Ovary (tissue), 9 donors: ENCODE results near the gene ZRANB1. TPM values are rescaled to one million over a fixed set of nuclear protein-coding genes. Genes with fewer than 3 reads are reported as not detected.
A peak's percentile ranks its signal among the peaks of the same experiment; 100 is the strongest.

ENCODE experiments used
- DNase-seq, 5 donors: peaks; one replicate each; pipeline ENCODE4 v3.0.0-alpha.2; 2019 to 2020
- H3K27ac ChIP-seq, 2 donors: fragments of 200-600 bp; one replicate each; pipeline versions ENCODE4 v1.5.1 to v1.8.0; 2019 to 2022
- H3K27me3 ChIP-seq: fragments of 200-600 bp; one replicate; pipeline ENCODE4 v1.8.0; 2022
- H3K36me3 ChIP-seq: fragments of 200-600 bp; sonication (generic); one replicate; pipeline ENCODE4 v1.5.1; 2019
- H3K4me1 ChIP-seq: one replicate; pipeline ENCODE4 v1.8.1; 2013; ENCODE audit warnings: mild to moderate bottlenecking, moderate library complexity; ENCODE audit not compliant: insufficient read depth
- H3K4me3 ChIP-seq: fragments of 200-600 bp; sonication (generic); one replicate; pipeline ENCODE4 v1.5.1; 2017
- H3K9me3 ChIP-seq, 2 donors: fragments of 200-600 bp in 1 of 2; sonication (generic) in 1 of 2; one replicate each; pipeline versions ENCODE4 v1.5.1 to v1.8.1; 2013 to 2019; ENCODE audit warnings: mild to moderate bottlenecking in 1 of 2, moderate library complexity in 1 of 2
- CTCF ChIP-seq, 3 donors: fragments of 450-650 bp in 2 of 3; fragments of 200-600 bp in 1 of 3; IDR thresholded peaks; one replicate each; pipeline versions ENCODE4 v1.5.1 to v1.8.0; 2016 to 2022; ENCODE audit warnings: antibody characterized with exemption in 3 of 3, mild to moderate bottlenecking in 1 of 3
- EP300 ChIP-seq: sonication (generic); formaldehyde crosslinking; IDR thresholded peaks from one replicate; pipeline ENCODE4 v1.6.1; 2017; ENCODE audit warnings: antibody characterized with exemption
- POLR2A ChIP-seq: fragments of 450-650 bp; IDR thresholded peaks from one replicate; pipeline ENCODE4 v1.6.1; 2017; ENCODE audit warnings: antibody characterized with exemption, mild to moderate bottlenecking, moderate library complexity
- WGBS, 3 donors: extraction: QIAGEN DNeasy Blood & Tissue Kit in 1 of 3; methylation state at CpG; one replicate each; pipeline versions ENCODE4 v1.1.5 to v1.1.7; 2013 to 2017; 5-methylcytosine and 5-hydroxymethylcytosine counted together
- intact Hi-C, 4 donors: fragments of 100-400 bp; cut with DNase I; formaldehyde crosslinking; loops; one replicate each; pipeline versions ENCODE4 v1.11.0 to v1.15.1; 2022 to 2023
- polyA plus RNA-seq, 2 donors: library from polyadenylated mRNA; stranded (reverse); fragments of 200-250 nt in 1 of 2; fragments of 350-450 nt in 1 of 2; fragmentation: Illumina TruSeq in 1 of 2; extraction: RNeasy Lipid Tissue Mini Kit (QIAGEN cat#74804) in 1 of 2; gene quantifications; one replicate each; pipeline ENCODE4 v1.2.3, GENCODE V29; 2013 to 2014
- total RNA-seq, 7 donors: library from RNA; depleted of rRNA in 2 of 7; stranded (reverse); fragments of >200 nt in 2 of 7; fragmentation: NEBNext Ultra II Directional in 3 of 7; extraction: Animal tissue kit (Norgen Biotek cat#: 25700) in 3 of 7; gene quantifications; one replicate each; pipeline versions ENCODE4 v1.1.0 to v1.2.4, GENCODE V29; 2016 to 2023
- donor health status: DM: no; HTN: no; CAD: no; lungs with moderate emphysema.
- donor health status: DM: no; HTN: no; CAD: no.
- donor health status: Bipolar disorder and iron deficiency.
- donor health status: DM: yes; HTN: yes; CAD: no.
- donor health status: DM: no; HTN: no; CAD: no.
- donor health status: DM: yes; HTN: yes; CAD: no.

The ZRANB1 gene
- total and polyA plus RNA-seq, 9 donors = 18.9 to 39.6 (median 27.5) TPM

GRCh38 chr10:124992462-124993344, 50.8 kb downstream of the ZRANB1 start:
- H3K9me3 ChIP-seq = no peaks in the 10 kb centered on the region
- peak; percentile 84 to 93 (median 87) for DNase-seq
- H3K4me1 ChIP-seq = peaks cover 4% of the 10 kb centered on the region
- H3K27ac ChIP-seq = no peak overlapping the region
- no peaks in the 10 kb centered on the region for H3K27me3 ChIP-seq
- H3K36me3 ChIP-seq = no peaks in the 10 kb centered on the region
- WGBS, 3 donors = 56 to 60% (median 59%) methylated on average over 20 of the region's 20 CpGs
- no peak overlapping the region for H3K4me3 ChIP-seq
- intact Hi-C loops = loop anchor here in 3 of 4 donors (10.0 kb wide), 3 partner anchors 58 to 78 kb away; no protein-coding TSS in a partner anchor
- TF ChIP-seq POLR2A = no peak
- TF ChIP-seq EP300 = no peak
- peak; percentile 72 to 87 (median 76) for TF ChIP-seq CTCF (IDR thresholded peaks at IDR 0.05)

GRCh38 chr10:124993345-124993708, 51.4 kb downstream of the ZRANB1 start:
- no peak for DNase-seq
- Histone ChIP-seq H3K9me3 (no peaks in the 10 kb centered on the region), H3K27ac (no peak overlapping the region), H3K4me3 (no peak overlapping the region), H3K36me3 (no peaks in the 10 kb centered on the region), H3K4me1 (peaks cover 4% of the 10 kb centered on the region), H3K27me3 (no peaks in the 10 kb centered on the region)
- no peak for TF ChIP-seq EP300
- TF ChIP-seq POLR2A = no peak
- TF ChIP-seq CTCF (IDR thresholded peaks at IDR 0.05) = no peak
- intact Hi-C loops = loop anchor here in 3 of 4 donors (10.0 kb wide), 3 partner anchors 59 to 79 kb away; no protein-coding TSS in a partner anchor
- 91 to 96% (median 94%) methylated on average over 4 of the region's 4 CpGs for WGBS, 3 donors

GRCh38 chr10:124993736-124994451, 52.0 kb downstream of the ZRANB1 start:
- Histone ChIP-seq H3K27ac (no peak overlapping the region), H3K27me3 (no peaks in the 10 kb centered on the region), H3K4me1 (peaks cover 10% of the 10 kb centered on the region), H3K36me3 (no peaks in the 10 kb centered on the region), H3K9me3 (no peaks in the 10 kb centered on the region), H3K4me3 (no peak overlapping the region)
- peak in 1 of 5 donors; percentile 35 for DNase-seq
- no peak for TF ChIP-seq CTCF (IDR thresholded peaks at IDR 0.05)
- no peak for TF ChIP-seq EP300
- no peak for TF ChIP-seq POLR2A
- intact Hi-C loops = loop anchor here in 3 of 4 donors (10.0 kb wide), 3 partner anchors 59 to 79 kb away; no protein-coding TSS in a partner anchor
- WGBS, 3 donors = 83 to 88% (median 84%) methylated on average over 21 of the region's 21 CpGs
